SK-N-SH treated with all-trans-retinoic acid at 6 μM for 48 hours (cell line): Measurements from ENCODE around the gene PFKFB2.

Experiments
- ATAC-seq: fragments of 200-7000 bp; cut with Tn5 transposase; 3 replicates; pipeline ENCODE4 v1.9.1; 2020; ENCODE audit warnings: mild to moderate bottlenecking, moderate library complexity
- ARNTL ChIP-seq: fragments of 450-650 bp; formaldehyde crosslinking; IDR thresholded peaks from 2 replicates; pipeline ENCODE4 v1.5.0; 2020; ENCODE audit warnings: low read depth, mild to moderate bottlenecking, moderate library complexity, borderline replicate concordance
- BACH2 ChIP-seq: fragments of 250-450 bp; sonication (Bioruptor Pico); IDR thresholded peaks from 2 replicates; pipeline ENCODE4 v1.9.0; 2021; ENCODE audit warnings: mild to moderate bottlenecking, borderline replicate concordance
- CREB5 ChIP-seq: fragments of 250-450 bp; sonication (Bioruptor Pico); IDR thresholded peaks from 2 replicates; pipeline ENCODE4 v1.5.1; 2020; ENCODE audit warnings: low read depth, mild to moderate bottlenecking, moderate library complexity
- CSDC2 ChIP-seq: fragments of 250-450 bp; sonication (Bioruptor Pico); IDR thresholded peaks from 2 replicates; pipeline ENCODE4 v1.5.0; 2020; ENCODE audit warnings: mild to moderate bottlenecking, moderate library complexity
- CSRNP3 ChIP-seq: fragments of 250-450 bp; sonication (Bioruptor Pico); IDR thresholded peaks from 2 replicates; pipeline ENCODE4 v1.5.1; 2021; ENCODE audit warnings: mild to moderate bottlenecking, moderate library complexity
- GLIS3 ChIP-seq: fragments of 250-450 bp; sonication (Bioruptor Pico); IDR thresholded peaks from 2 replicates; pipeline ENCODE4 v1.5.0; 2020; ENCODE audit warnings: mild to moderate bottlenecking, moderate library complexity
- ISL1 ChIP-seq: fragments of 250-450 bp; sonication (Bioruptor Pico); IDR thresholded peaks from 2 replicates; pipeline ENCODE4 v2.1.2; 2022; ENCODE audit warnings: mild to moderate bottlenecking, moderate library complexity
- OSR1 ChIP-seq: fragments of 250-450 bp; sonication (Bioruptor Pico); IDR thresholded peaks from 2 replicates; pipeline ENCODE4 v1.8.0; 2022; ENCODE audit warnings: moderate library complexity, mild to moderate bottlenecking, inconsistent platforms
- PATZ1 ChIP-seq: fragments of 250-450 bp; sonication (Bioruptor Pico); IDR thresholded peaks from 2 replicates; pipeline ENCODE4 v1.8.0; 2020; ENCODE audit warnings: mild to moderate bottlenecking, moderate library complexity, borderline replicate concordance
- PPARA ChIP-seq: fragments of 250-450 bp; sonication (Bioruptor Pico); IDR thresholded peaks from 2 replicates; pipeline ENCODE4 v1.5.0; 2020; ENCODE audit warnings: mild to moderate bottlenecking, borderline replicate concordance
- SNAI2 ChIP-seq: fragments of 250-450 bp; sonication (Bioruptor Pico); IDR thresholded peaks from 2 replicates; pipeline ENCODE4 v1.5.0; 2020; ENCODE audit warnings: mild to moderate bottlenecking, moderate library complexity
- ZC3H10 ChIP-seq: fragments of 250-450 bp; sonication (Bioruptor Pico); IDR thresholded peaks from 2 replicates; pipeline ENCODE4 v1.5.1; 2021; ENCODE audit warnings: mild to moderate bottlenecking, moderate library complexity
- ZFP3 ChIP-seq: fragments of 250-450 bp; sonication (Bioruptor Pico); IDR thresholded peaks from 2 replicates; pipeline ENCODE4 v1.5.0; 2020; ENCODE audit warnings: mild to moderate bottlenecking, moderate library complexity
- ZFP30 ChIP-seq: fragments of 450-650 bp; formaldehyde crosslinking; IDR thresholded peaks from 2 replicates; pipeline ENCODE4 v1.5.0; 2022; ENCODE audit warnings: mild to moderate bottlenecking, moderate library complexity
- ZNF565 ChIP-seq: fragments of 450-650 bp; formaldehyde crosslinking; conservative IDR thresholded peaks from 2 replicates; pipeline ENCODE4 v1.5.0; 2020; ENCODE audit warnings: low read depth, mild to moderate bottlenecking, moderate library complexity
- ZNF70 ChIP-seq: fragments of 450-650 bp; formaldehyde crosslinking; IDR thresholded peaks from 2 replicates; pipeline ENCODE4 v1.5.0; 2020; ENCODE audit warnings: mild to moderate bottlenecking, moderate library complexity
- ZNF8 ChIP-seq: fragments of 450-650 bp; formaldehyde crosslinking; IDR thresholded peaks from 2 replicates; pipeline ENCODE4 v1.5.0; 2020; ENCODE audit warnings: mild to moderate bottlenecking, moderate library complexity

PFKFB2 gene

GRCh38 chr1:207034208-207034607, 18.9 kb upstream of the PFKFB2 start:
- TF ChIP-seq ISL1 (CRISPR knock-in tag), result no peak
- no peak for TF ChIP-seq ZNF565
- TF ChIP-seq CREB5 (CRISPR knock-in tag), result no peak
- TF ChIP-seq ZFP3 (CRISPR knock-in tag), result no peak
- TF ChIP-seq GLIS3 (CRISPR knock-in tag), result no peak
- TF ChIP-seq ZFP30 (CRISPR knock-in tag), result no peak
- no peak for TF ChIP-seq PATZ1 (CRISPR knock-in tag)
- TF ChIP-seq ZNF8, result no peak
- no peak for TF ChIP-seq SNAI2 (CRISPR knock-in tag)
- TF ChIP-seq CSDC2 (CRISPR knock-in tag), result no peak
- TF ChIP-seq ARNTL (CRISPR knock-in tag), result no peak
- TF ChIP-seq BACH2 (CRISPR knock-in tag), result no peak
- TF ChIP-seq CSRNP3 (CRISPR knock-in tag), result no peak
- no peak for TF ChIP-seq ZNF70 (CRISPR knock-in tag)
- ATAC-seq, result no peak

GRCh38 chr1:207034998-207035397, 18.1 kb upstream of the PFKFB2 start:
- TF ChIP-seq SNAI2 (CRISPR knock-in tag) (no peak), ZC3H10 (CRISPR knock-in tag) (no peak), PATZ1 (CRISPR knock-in tag) (no peak), PPARA (CRISPR knock-in tag) (no peak), ZFP30 (CRISPR knock-in tag) (no peak), ZFP3 (CRISPR knock-in tag) (no peak), CREB5 (CRISPR knock-in tag) (no peak), CSRNP3 (CRISPR knock-in tag) (no peak), ARNTL (CRISPR knock-in tag) (no peak)
- peak; percentile 55 for ATAC-seq

- TF ChIP-seq OSR1 (CRISPR knock-in tag) (no peak), ZNF8 (no peak), PATZ1 (CRISPR knock-in tag) (no peak), ZNF70 (CRISPR knock-in tag) (no peak), CSDC2 (CRISPR knock-in tag) (no peak), ARNTL (CRISPR knock-in tag) (no peak)
- TF ChIP-seq, all 23 proteins: peak for 0
- ATAC-seq, result no peak
Observed at GRCh38 chr1:207035877-207036551, 17.1 kb upstream of the PFKFB2 start.
